ENCODE data around the gene CIP2A. TPM values are rescaled to one million over a fixed set of nuclear protein-coding genes. Genes with fewer than 3 reads are reported as not detected.

Gene CIP2A
- total and polyA plus RNA-seq, 2 of the 8 experiments (the other 6 are each of a cell fraction or from before 2014, with no cell fraction given) = 11.9 to 38.0 TPM

- no peak for TF ChIP-seq RNF2 (IDR thresholded peaks at IDR 0.05; ENCODE audit: borderline replicate concordance, low read depth, low read length, missing control alignments, poor library complexity, severe bottlenecking)
- no peak for TF ChIP-seq CBX5 (IDR thresholded peaks at IDR 0.05; ENCODE audit: low read depth, low read length)
Observed at GRCh38 chr3:108564564-108564963, 24.7 kb downstream of the CIP2A start (continued).
